ENCODE results near the gene ARHGAP24. TPM values are rescaled to one million over a fixed set of nuclear protein-coding genes. Genes with fewer than 3 reads are reported as not detected.

Gene ARHGAP24
- total and polyA plus RNA-seq, 2 experiments from 2014 or later, result 0.21 to 0.36 TPM

DNA sequence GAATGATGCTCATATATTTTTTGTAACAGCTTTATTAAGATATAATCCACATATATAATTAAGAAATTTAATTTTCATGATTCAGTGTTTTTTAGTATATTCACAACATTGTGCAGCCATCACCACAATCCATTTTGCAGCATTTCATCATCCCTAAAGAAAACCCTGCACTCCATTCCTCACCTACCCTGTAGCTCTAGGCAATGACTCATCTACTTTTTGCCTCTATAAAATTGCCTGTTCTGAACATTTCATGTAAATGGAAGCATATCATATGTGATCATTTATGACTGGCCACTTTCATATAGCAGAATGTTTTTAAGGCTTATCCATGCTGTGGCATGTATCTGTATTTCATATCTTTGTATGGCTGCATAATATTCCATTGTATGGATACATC is 545.0 kb downstream of the ARHGAP24 start:
- Mint-ChIP-seq H3K9me3 (no peaks in the 10 kb centered on the region), H3K27ac (no peak overlapping the region), H3K4me3 (no peak overlapping the region), H3K36me3 (ENCODE audit: low read depth) (no peaks in the 10 kb centered on the region), H3K27me3 (ENCODE audit: insufficient read depth, low read depth, poor library complexity) (peaks cover 1% of the 10 kb centered on the region), H3K4me1 (peaks cover 14% of the 10 kb centered on the region)
- DNase-seq (ENCODE audit: low spot score), result no peak
- Histone ChIP-seq H3K36me3 (ENCODE audit: insufficient read depth) (no peaks in the 10 kb centered on the region), H3K79me2 (replicated peaks; ENCODE audit: insufficient read depth) (no peaks in the 10 kb centered on the region), H3F3A (replicated peaks; ENCODE audit: low read depth) (no peaks in the 10 kb centered on the region), H3K4me2 (no peak overlapping the region), H4K20me1 (replicated peaks; ENCODE audit: insufficient read depth) (no peaks in the 10 kb centered on the region), H3K4me3 (no peak overlapping the region), H3K4me1 (ENCODE audit: insufficient read depth) (peaks cover 13% of the 10 kb centered on the region), H3K27ac (ENCODE audit: low read depth) (no peak overlapping the region), H3K9me2 (ENCODE audit: insufficient read depth) (no peaks in the 10 kb centered on the region), H3K27me3 (ENCODE audit: insufficient read depth) (no peaks in the 10 kb centered on the region), H2AFZ (no peak overlapping the region)
- ATAC-seq, result no peak
- TF ChIP-seq ZNF114 (CRISPR knock-in tag; IDR thresholded peaks at IDR 0.05), result no peak
- no peak for TF ChIP-seq NANOG (IDR thresholded peaks at IDR 0.05; ENCODE audit: borderline replicate concordance)
- no peak for TF ChIP-seq JUNB (IDR thresholded peaks at IDR 0.05; ENCODE audit: unreplicated experiment)
- TF ChIP-seq EZH2 (IDR thresholded peaks at IDR 0.05; ENCODE audit: low read depth, unreplicated experiment), result no peak
- TF ChIP-seq EZH2phosphoT487 (IDR thresholded peaks at IDR 0.05; ENCODE audit: unreplicated experiment), result no peak
- TF ChIP-seq, protein P1, sequence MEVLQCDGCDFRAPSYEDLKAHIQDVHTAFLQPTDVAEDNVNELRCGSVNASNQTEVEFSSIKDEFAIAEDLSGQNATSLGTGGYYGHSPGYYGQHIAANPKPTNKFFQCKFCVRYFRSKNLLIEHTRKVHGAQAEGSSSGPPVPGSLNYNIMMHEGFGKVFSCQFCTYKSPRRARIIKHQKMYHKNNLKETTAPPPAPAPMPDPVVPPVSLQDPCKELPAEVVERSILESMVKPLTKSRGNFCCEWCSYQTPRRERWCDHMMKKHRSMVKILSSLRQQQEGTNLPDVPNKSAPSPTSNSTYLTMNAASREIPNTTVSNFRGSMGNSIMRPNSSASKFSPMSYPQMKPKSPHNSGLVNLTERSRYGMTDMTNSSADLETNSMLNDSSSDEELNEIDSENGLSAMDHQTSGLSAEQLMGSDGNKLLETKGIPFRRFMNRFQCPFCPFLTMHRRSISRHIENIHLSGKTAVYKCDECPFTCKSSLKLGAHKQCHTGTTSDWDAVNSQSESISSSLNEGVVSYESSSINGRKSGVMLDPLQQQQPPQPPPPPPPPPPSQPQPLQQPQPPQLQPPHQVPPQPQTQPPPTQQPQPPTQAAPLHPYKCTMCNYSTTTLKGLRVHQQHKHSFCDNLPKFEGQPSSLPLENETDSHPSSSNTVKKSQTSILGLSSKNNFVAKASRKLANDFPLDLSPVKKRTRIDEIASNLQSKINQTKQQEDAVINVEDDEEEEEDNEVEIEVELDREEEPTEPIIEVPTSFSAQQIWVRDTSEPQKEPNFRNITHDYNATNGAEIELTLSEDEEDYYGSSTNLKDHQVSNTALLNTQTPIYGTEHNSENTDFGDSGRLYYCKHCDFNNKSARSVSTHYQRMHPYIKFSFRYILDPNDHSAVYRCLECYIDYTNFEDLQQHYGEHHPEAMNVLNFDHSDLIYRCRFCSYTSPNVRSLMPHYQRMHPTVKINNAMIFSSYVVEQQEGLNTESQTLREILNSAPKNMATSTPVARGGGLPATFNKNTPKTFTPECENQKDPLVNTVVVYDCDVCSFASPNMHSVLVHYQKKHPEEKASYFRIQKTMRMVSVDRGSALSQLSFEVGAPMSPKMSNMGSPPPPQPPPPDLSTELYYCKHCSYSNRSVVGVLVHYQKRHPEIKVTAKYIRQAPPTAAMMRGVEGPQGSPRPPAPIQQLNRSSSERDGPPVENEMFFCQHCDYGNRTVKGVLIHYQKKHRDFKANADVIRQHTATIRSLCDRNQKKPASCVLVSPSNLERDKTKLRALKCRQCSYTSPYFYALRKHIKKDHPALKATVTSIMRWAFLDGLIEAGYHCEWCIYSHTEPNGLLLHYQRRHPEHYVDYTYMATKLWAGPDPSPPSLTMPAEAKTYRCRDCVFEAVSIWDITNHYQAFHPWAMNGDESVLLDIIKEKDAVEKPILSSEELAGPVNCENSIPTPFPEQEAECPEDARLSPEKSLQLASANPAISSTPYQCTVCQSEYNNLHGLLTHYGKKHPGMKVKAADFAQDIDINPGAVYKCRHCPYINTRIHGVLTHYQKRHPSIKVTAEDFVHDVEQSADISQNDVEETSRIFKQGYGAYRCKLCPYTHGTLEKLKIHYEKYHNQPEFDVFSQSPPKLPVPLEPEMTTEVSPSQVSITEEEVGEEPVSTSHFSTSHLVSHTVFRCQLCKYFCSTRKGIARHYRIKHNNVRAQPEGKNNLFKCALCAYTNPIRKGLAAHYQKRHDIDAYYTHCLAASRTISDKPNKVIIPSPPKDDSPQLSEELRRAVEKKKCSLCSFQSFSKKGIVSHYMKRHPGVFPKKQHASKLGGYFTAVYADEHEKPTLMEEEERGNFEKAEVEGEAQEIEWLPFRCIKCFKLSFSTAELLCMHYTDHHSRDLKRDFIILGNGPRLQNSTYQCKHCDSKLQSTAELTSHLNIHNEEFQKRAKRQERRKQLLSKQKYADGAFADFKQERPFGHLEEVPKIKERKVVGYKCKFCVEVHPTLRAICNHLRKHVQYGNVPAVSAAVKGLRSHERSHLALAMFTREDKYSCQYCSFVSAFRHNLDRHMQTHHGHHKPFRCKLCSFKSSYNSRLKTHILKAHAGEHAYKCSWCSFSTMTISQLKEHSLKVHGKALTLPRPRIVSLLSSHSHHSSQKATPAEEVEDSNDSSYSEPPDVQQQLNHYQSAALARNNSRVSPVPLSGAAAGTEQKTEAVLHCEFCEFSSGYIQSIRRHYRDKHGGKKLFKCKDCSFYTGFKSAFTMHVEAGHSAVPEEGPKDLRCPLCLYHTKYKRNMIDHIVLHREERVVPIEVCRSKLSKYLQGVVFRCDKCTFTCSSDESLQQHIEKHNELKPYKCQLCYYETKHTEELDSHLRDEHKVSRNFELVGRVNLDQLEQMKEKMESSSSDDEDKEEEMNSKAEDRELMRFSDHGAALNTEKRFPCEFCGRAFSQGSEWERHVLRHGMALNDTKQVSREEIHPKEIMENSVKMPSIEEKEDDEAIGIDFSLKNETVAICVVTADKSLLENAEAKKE (CRISPR knock-in tag; IDR thresholded peaks at IDR 0.05), result no peak
- no peak for TF ChIP-seq ZNF331 (CRISPR knock-in tag; IDR thresholded peaks at IDR 0.05; ENCODE audit: low read depth)
- no peak for TF ChIP-seq CREB1 (CRISPR knock-in tag; IDR thresholded peaks at IDR 0.05; ENCODE audit: low read depth)
- TF ChIP-seq, protein P2, sequence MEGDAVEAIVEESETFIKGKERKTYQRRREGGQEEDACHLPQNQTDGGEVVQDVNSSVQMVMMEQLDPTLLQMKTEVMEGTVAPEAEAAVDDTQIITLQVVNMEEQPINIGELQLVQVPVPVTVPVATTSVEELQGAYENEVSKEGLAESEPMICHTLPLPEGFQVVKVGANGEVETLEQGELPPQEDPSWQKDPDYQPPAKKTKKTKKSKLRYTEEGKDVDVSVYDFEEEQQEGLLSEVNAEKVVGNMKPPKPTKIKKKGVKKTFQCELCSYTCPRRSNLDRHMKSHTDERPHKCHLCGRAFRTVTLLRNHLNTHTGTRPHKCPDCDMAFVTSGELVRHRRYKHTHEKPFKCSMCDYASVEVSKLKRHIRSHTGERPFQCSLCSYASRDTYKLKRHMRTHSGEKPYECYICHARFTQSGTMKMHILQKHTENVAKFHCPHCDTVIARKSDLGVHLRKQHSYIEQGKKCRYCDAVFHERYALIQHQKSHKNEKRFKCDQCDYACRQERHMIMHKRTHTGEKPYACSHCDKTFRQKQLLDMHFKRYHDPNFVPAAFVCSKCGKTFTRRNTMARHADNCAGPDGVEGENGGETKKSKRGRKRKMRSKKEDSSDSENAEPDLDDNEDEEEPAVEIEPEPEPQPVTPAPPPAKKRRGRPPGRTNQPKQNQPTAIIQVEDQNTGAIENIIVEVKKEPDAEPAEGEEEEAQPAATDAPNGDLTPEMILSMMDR (conservative IDR thresholded peaks at IDR 0.05; ENCODE audit: low read depth in 2 of 2), result no peak
- TF ChIP-seq, protein P3, sequence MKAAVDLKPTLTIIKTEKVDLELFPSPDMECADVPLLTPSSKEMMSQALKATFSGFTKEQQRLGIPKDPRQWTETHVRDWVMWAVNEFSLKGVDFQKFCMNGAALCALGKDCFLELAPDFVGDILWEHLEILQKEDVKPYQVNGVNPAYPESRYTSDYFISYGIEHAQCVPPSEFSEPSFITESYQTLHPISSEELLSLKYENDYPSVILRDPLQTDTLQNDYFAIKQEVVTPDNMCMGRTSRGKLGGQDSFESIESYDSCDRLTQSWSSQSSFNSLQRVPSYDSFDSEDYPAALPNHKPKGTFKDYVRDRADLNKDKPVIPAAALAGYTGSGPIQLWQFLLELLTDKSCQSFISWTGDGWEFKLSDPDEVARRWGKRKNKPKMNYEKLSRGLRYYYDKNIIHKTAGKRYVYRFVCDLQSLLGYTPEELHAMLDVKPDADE (IDR thresholded peaks at IDR 0.05), result no peak
- no peak for TF ChIP-seq POLR2AphosphoS5 (IDR thresholded peaks at IDR 0.05; ENCODE audit: low read depth)
- TF ChIP-seq, protein P4, sequence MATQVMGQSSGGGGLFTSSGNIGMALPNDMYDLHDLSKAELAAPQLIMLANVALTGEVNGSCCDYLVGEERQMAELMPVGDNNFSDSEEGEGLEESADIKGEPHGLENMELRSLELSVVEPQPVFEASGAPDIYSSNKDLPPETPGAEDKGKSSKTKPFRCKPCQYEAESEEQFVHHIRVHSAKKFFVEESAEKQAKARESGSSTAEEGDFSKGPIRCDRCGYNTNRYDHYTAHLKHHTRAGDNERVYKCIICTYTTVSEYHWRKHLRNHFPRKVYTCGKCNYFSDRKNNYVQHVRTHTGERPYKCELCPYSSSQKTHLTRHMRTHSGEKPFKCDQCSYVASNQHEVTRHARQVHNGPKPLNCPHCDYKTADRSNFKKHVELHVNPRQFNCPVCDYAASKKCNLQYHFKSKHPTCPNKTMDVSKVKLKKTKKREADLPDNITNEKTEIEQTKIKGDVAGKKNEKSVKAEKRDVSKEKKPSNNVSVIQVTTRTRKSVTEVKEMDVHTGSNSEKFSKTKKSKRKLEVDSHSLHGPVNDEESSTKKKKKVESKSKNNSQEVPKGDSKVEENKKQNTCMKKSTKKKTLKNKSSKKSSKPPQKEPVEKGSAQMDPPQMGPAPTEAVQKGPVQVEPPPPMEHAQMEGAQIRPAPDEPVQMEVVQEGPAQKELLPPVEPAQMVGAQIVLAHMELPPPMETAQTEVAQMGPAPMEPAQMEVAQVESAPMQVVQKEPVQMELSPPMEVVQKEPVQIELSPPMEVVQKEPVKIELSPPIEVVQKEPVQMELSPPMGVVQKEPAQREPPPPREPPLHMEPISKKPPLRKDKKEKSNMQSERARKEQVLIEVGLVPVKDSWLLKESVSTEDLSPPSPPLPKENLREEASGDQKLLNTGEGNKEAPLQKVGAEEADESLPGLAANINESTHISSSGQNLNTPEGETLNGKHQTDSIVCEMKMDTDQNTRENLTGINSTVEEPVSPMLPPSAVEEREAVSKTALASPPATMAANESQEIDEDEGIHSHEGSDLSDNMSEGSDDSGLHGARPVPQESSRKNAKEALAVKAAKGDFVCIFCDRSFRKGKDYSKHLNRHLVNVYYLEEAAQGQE (IDR thresholded peaks at IDR 0.05; ENCODE audit: unreplicated experiment), result no peak
- TF ChIP-seq STAT1 (IDR thresholded peaks at IDR 0.05; ENCODE audit: unreplicated experiment), result no peak
